ENCODE results near the gene HPCAL1.

HPCAL1 gene

DNA sequence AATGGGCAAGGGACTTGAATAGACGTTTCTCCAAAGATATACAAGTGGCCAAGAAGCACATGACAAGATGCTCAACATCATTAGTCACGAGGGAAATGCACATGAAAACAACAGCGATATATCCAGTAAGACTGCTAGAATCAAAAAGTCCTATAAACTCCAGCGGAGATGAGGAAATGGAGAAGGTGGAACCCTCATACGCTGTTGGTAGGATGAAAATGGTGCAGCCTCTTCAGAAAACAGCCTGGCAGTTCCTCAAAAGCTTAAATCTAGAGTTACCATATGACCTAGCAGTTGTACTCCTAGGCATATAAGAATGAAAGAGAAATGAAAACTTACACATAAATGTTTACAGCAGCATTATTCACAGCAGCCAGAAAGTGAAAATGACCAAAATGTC, 48.1 kb downstream of the HPCAL1 start:
- no peak for DNase-seq (ENCODE audit: low read depth)
- no peak overlapping the region for H3K4me3 ChIP-seq (ENCODE audit: control insufficient read depth, low read depth, low read length)
- TF ChIP-seq, protein P1, sequence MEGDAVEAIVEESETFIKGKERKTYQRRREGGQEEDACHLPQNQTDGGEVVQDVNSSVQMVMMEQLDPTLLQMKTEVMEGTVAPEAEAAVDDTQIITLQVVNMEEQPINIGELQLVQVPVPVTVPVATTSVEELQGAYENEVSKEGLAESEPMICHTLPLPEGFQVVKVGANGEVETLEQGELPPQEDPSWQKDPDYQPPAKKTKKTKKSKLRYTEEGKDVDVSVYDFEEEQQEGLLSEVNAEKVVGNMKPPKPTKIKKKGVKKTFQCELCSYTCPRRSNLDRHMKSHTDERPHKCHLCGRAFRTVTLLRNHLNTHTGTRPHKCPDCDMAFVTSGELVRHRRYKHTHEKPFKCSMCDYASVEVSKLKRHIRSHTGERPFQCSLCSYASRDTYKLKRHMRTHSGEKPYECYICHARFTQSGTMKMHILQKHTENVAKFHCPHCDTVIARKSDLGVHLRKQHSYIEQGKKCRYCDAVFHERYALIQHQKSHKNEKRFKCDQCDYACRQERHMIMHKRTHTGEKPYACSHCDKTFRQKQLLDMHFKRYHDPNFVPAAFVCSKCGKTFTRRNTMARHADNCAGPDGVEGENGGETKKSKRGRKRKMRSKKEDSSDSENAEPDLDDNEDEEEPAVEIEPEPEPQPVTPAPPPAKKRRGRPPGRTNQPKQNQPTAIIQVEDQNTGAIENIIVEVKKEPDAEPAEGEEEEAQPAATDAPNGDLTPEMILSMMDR (IDR thresholded peaks at IDR 0.05; ENCODE audit: control insufficient read depth, insufficient read depth, low read depth, low read length, missing control alignments), result no peak

DNA sequence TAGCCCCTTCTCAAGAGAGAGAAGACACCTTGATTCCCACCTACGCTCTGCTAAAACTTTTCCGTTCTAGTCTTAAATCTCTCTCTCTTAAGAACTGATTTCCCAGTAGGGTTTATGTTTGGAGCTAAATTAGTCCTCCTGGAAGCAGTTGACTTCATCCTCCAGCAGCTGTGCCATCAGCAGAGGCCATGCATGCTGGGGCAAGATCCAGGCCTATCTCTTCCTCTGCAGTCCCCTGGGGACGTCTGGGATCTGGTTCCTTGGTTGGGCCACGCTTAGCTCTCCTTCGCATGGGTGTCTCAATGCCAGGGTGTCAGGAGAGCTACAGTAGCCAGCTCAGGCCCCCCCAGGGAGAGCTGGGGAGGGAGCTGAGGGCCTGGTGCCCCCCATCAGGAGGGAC, 49.7 kb downstream of the HPCAL1 start:
- no peak for DNase-seq (ENCODE audit: low read depth)
- TF ChIP-seq, protein P1 (IDR thresholded peaks at IDR 0.05; ENCODE audit: control insufficient read depth, insufficient read depth, low read depth, low read length, missing control alignments), result no peak
- no peak overlapping the region for H3K4me3 ChIP-seq (ENCODE audit: control insufficient read depth, low read depth, low read length)

DNA sequence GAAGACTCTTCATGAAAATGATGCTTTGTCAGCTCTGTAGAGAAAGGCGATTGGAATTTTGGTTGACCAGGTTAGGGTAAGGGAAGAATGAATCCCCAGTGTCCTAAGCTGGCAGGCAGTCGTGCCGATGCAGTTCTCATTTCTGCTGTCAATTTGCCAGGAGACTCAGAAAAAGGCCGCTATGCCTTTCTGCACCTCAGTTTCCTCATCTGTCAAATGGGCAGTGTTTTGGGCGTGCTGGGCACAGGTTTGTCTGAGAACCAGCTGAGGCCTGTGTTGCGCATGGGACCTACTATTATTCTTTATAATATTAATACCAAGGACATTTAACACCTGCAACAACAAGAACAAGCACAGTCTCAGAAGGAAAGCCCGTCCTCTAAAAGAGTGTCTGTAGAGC, 50.3 kb downstream of the HPCAL1 start:
- DNase-seq (ENCODE audit: low read depth), result no peak
- TF ChIP-seq, protein P1 (IDR thresholded peaks at IDR 0.05; ENCODE audit: control insufficient read depth, insufficient read depth, low read depth, low read length, missing control alignments), result no peak
- H3K4me3 ChIP-seq (ENCODE audit: control insufficient read depth, low read depth, low read length), result no peak overlapping the region

DNA sequence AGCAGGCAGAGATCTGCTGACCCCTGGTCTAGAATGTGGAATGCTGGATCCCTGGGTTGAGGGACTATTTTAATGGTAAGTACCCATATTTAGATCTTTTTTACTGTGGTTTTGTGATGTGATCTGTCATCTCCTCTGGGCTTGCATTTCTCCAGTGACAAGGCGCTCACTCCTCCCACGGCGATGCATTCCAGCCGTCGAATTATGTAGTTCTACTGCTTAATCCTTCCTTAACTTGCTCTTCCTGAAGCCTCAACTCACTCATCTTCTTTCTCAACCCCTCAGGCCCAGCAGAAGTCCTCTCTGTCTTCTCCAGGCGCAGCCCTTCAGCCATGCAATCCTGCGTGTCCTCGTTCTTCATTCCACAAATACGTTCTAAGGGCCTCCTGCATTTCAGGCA, 51.2 kb downstream of the HPCAL1 start:
- no peak for DNase-seq (ENCODE audit: low read depth)
- H3K4me3 ChIP-seq (ENCODE audit: control insufficient read depth, low read depth, low read length), result no peak overlapping the region
- TF ChIP-seq, protein P1 (IDR thresholded peaks at IDR 0.05; ENCODE audit: control insufficient read depth, insufficient read depth, low read depth, low read length, missing control alignments), result no peak

DNA sequence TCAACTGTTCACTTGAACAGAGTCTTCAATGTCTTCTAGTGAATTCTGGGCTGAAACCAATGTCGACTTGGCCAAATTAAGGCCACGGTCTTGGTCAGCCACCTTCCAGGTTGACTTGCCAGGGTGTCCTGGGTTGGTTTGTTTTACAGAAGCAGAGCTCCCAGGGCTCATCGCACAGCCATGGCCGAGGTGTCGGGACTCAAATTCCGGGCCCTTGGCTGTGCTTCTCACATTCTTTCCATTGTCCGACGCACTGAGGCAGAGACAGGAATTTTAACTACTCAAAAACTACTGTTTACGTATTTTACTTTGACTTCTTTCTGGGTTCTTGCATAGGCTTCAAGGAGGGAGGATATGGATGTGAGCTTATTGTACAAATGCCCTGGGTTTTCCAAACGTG, 51.7 kb downstream of the HPCAL1 start:
- TF ChIP-seq, protein P1 (IDR thresholded peaks at IDR 0.05; ENCODE audit: control insufficient read depth, insufficient read depth, low read depth, low read length, missing control alignments), result no peak
- no peak for DNase-seq (ENCODE audit: low read depth)

DNA sequence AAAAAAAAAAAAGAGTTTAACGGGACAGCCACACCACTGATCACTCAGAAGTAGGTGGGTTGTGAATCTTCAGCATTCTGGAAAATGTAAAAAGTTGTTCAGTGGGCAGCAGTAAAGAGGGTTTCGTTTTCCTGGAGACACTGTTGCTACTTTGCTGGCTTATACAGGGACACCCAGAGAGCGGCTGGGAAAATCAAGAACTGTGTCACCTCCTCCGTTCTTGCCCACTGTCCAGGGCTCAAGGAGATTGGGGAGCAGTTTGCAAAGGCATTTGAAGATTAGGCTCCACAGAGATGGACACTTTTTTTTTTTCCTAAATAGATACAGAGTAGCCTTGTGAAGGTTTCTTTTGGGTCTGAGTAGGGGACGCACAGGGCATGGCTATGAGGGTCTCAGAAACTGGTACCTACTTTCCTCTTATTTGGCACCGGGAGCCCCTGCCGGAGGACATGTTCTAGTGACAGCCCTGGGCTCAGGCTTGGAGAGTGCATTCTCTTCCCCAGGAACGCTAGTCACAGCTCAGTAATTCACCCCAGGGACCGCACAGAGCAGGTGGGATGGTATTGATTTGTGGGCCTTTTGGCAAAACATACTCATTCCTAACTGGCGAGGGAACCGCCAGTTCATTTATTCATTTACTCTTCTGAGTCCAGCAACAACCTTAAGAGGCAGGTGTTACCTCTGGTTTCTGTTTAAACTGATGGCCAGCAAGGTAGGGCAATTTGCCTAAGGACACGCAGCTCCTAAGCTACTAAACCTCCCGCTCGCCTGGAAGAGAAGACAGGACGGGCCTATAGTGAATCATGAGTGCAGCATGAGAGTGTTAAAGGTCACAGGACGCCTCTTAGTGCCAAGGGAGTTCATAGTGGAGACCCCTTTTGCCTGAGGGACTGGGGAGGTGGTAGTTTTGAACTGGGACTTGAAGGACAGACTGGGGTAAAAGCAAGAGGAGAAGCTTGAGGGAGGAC, 53.1 kb downstream of the HPCAL1 start:
- no peak for DNase-seq (ENCODE audit: low read depth)
- TF ChIP-seq, protein P1 (IDR thresholded peaks at IDR 0.05; ENCODE audit: control insufficient read depth, insufficient read depth, low read depth, low read length, missing control alignments), result no peak
- H3K4me3 ChIP-seq (ENCODE audit: control insufficient read depth, low read depth, low read length), result no peak overlapping the region

More for the DNA sequence above, 51.7 kb downstream of the HPCAL1 start:
- no peak overlapping the region for H3K4me3 ChIP-seq (ENCODE audit: control insufficient read depth, low read depth, low read length)
